H1 (cell line): ENCODE measurements around the gene CDKN3. TPM values are rescaled to one million over a fixed set of nuclear protein-coding genes. Genes with fewer than 3 reads are reported as not detected.

Source experiments
- CTCF ChIA-PET: fragments of 300-600 bp; sonication (Branson Sonifier 250); formaldehyde crosslinking; loops from one replicate; lab custom pipeline; 2021; ENCODE audit not compliant: partially characterized antibody; lab: Charles Lee
- POLR2A ChIA-PET: fragments of 300-600 bp; sonication (Branson Sonifier 250); formaldehyde crosslinking; loops from one replicate; lab custom pipeline; 2021; ENCODE audit warnings: inconsistent platforms; ENCODE audit not compliant: partially characterized antibody; lab: Charles Lee
- DNase-seq, 2 experiments: peaks; one replicate each; pipeline versions ENCODE4 v3.0.0 to v3.0.0-alpha.2; 2010 to 2022; ENCODE audit warnings: low spot score in 2 of 2, low read depth in 1 of 2, mixed read lengths in 1 of 2
- FAIRE-seq: peaks from 2 replicates; lab custom pipeline; 2011; peaks lifted over from hg19 to GRCh38; lab: Jason Lieb, UNC
- H2AFZ ChIP-seq: 2 replicates; pipeline ENCODE4 v1.8.1; 2012; ENCODE audit warnings: low read length, inconsistent platforms
- H2AK5ac ChIP-seq: 2 replicates; pipeline ENCODE4 v1.6.1; 2013; ENCODE audit warnings: low read depth, low read length
- H2BK120ac ChIP-seq: replicated peaks from 2 replicates; pipeline ENCODE3; 2013; ENCODE audit warnings: low read depth, low read length, inconsistent platforms
- H2BK12ac ChIP-seq: 2 replicates; pipeline ENCODE4 v1.6.1; 2013; ENCODE audit warnings: low read depth, low read length
- H2BK15ac ChIP-seq: 2 replicates; pipeline ENCODE4 v1.6.1; 2013; ENCODE audit warnings: low read length
- H2BK20ac ChIP-seq: 2 replicates; pipeline ENCODE4 v1.6.1; 2013; ENCODE audit warnings: low read length
- H2BK5ac ChIP-seq: 2 replicates; pipeline ENCODE4 v1.6.1; 2013; ENCODE audit warnings: low read depth, low read length
- H3K14ac ChIP-seq: 2 replicates; pipeline ENCODE4 v1.6.1; 2013; ENCODE audit warnings: inconsistent platforms; ENCODE audit not compliant: insufficient read length
- H3K18ac ChIP-seq: 2 replicates; pipeline ENCODE4 v1.6.1; 2013; ENCODE audit warnings: low read length; ENCODE audit errors: extremely low read depth
- H3K23ac ChIP-seq: 2 replicates; pipeline ENCODE4 v1.6.1; 2013; ENCODE audit warnings: inconsistent platforms; ENCODE audit not compliant: insufficient read length
- H3K23me2 ChIP-seq: 2 replicates; pipeline ENCODE4 v1.6.1; 2013; ENCODE audit warnings: low read depth, low read length
- H3K27ac ChIP-seq: 2 replicates; pipeline ENCODE4 v1.6.1; 2011; ENCODE audit warnings: low read depth, low read length, inconsistent platforms
- H3K27me3 ChIP-seq, 4 experiments: replicated peaks in 1 of 4; 1 replicate in 1 of 4; 2 replicates in 3 of 4; pipeline versions ENCODE4 v1.6.1 to v1.8.1; 2011 to 2013; ENCODE audit warnings: low read length in 3 of 4, mild to moderate bottlenecking in 3 of 4, inconsistent platforms in 2 of 4, mixed read lengths in 2 of 4, moderate library complexity in 1 of 4; ENCODE audit not compliant: control insufficient read depth in 3 of 4, insufficient read depth in 3 of 4; ENCODE audit errors: extremely low read depth in 1 of 4
- H3K36me3 ChIP-seq, 4 experiments: 2 replicates each; pipeline versions ENCODE4 v1.6.1 to v1.8.1; 2011 to 2013; ENCODE audit warnings: mild to moderate bottlenecking in 4 of 4, low read length in 3 of 4, moderate library complexity in 2 of 4, control low read depth in 1 of 4, inconsistent platforms in 1 of 4; ENCODE audit not compliant: insufficient read depth in 4 of 4, control insufficient read depth in 2 of 4
- H3K4ac ChIP-seq: replicated peaks from 2 replicates; pipeline ENCODE3; 2013; ENCODE audit warnings: low read length, low read depth, mixed read lengths, inconsistent platforms; ENCODE audit not compliant: insufficient read length
- H3K4me1 ChIP-seq, 4 experiments: replicated peaks in 1 of 4; 1 replicate in 1 of 4; 2 replicates in 3 of 4; pipeline versions ENCODE4 v1.6.1 to v1.8.1; 2011 to 2013; ENCODE audit warnings: low read length in 3 of 4, inconsistent platforms in 2 of 4, mixed read lengths in 1 of 4; ENCODE audit not compliant: insufficient read depth in 4 of 4, control insufficient read depth in 3 of 4
- H3K4me2 ChIP-seq, 2 experiments: 2 replicates each; pipeline versions ENCODE4 v1.6.1 to v1.8.1; 2011 to 2013; ENCODE audit warnings: low read depth in 2 of 2, low read length in 2 of 2, control low read depth in 1 of 2, inconsistent platforms in 1 of 2, mild to moderate bottlenecking in 1 of 2; ENCODE audit not compliant: insufficient read depth in 1 of 2
- H3K4me3 ChIP-seq, 4 experiments: fragments of 200-600, 300-600 bp in 1 of 4; sonication (generic), shearing (Covaris generic), sonication (Bioruptor Twin) in 1 of 4; 2 replicates each; pipeline versions ENCODE4 v1.5.1 to v1.8.1; 2011 to 2016; ENCODE audit warnings: low read length in 4 of 4, low read depth in 3 of 4, control low read depth in 2 of 4, inconsistent platforms in 2 of 4, mild to moderate bottlenecking in 2 of 4, mixed read lengths in 1 of 4, moderate library complexity in 1 of 4; ENCODE audit not compliant: insufficient read depth in 2 of 4; ENCODE audit errors: extremely low read depth in 1 of 4
- H3K56ac ChIP-seq: replicated peaks from 2 replicates; pipeline ENCODE3; 2013; ENCODE audit warnings: low read depth, mild to moderate bottlenecking, mixed read lengths, low read length, inconsistent platforms; ENCODE audit not compliant: insufficient read length
- H3K79me1 ChIP-seq: 2 replicates; pipeline ENCODE4 v1.6.1; 2013; ENCODE audit warnings: low read depth, low read length, control low read depth
- H3K79me2 ChIP-seq, 2 experiments: 2 replicates each; pipeline versions ENCODE4 v1.6.1 to v1.8.1; 2012 to 2013; ENCODE audit warnings: low read length in 2 of 2, mild to moderate bottlenecking in 2 of 2, inconsistent platforms in 1 of 2; ENCODE audit not compliant: insufficient read depth in 2 of 2, control insufficient read depth in 1 of 2
- H3K9ac ChIP-seq, 4 experiments: replicated peaks in 1 of 4; 1 replicate in 1 of 4; 2 replicates in 3 of 4; pipeline versions ENCODE4 v1.6.1 to v1.8.1; 2011 to 2013; ENCODE audit warnings: low read depth in 3 of 4, low read length in 3 of 4, control low read depth in 2 of 4, mild to moderate bottlenecking in 2 of 4, moderate library complexity in 2 of 4, inconsistent platforms in 1 of 4; ENCODE audit errors: extremely low read depth in 1 of 4
- H3K9me3 ChIP-seq, 2 experiments: 2 replicates each; pipeline versions ENCODE4 v1.6.1 to v1.8.1; 2012 to 2013; ENCODE audit warnings: mild to moderate bottlenecking in 2 of 2, moderate library complexity in 2 of 2, control low read depth in 1 of 2, inconsistent platforms in 1 of 2, low read depth in 1 of 2, low read length in 1 of 2, mixed read lengths in 1 of 2; ENCODE audit not compliant: insufficient read depth in 2 of 2
- H4K20me1 ChIP-seq, 2 experiments: replicated peaks in 1 of 2; 2 replicates each; pipeline versions ENCODE3 to v1.8.1; 2011 to 2013; ENCODE audit warnings: inconsistent platforms in 2 of 2, low read length in 2 of 2, mild to moderate bottlenecking in 1 of 2; ENCODE audit not compliant: insufficient read depth in 2 of 2, control insufficient read depth in 1 of 2
- H4K5ac ChIP-seq: 2 replicates; pipeline ENCODE4 v1.6.1; 2013; ENCODE audit warnings: low read length, low read depth, mixed read lengths, inconsistent platforms; ENCODE audit not compliant: insufficient read length
- H4K8ac ChIP-seq: 2 replicates; pipeline ENCODE4 v1.8.0; 2013; ENCODE audit warnings: mild to moderate bottlenecking, moderate library complexity, low read length, inconsistent platforms; ENCODE audit not compliant: insufficient read depth; ENCODE audit errors: extremely low read depth
- H4K91ac ChIP-seq: replicated peaks from 2 replicates; pipeline ENCODE3; 2013; ENCODE audit warnings: low read length, mixed read lengths, inconsistent platforms; ENCODE audit not compliant: insufficient read length
- BRCA1 ChIP-seq: IDR thresholded peaks from 2 replicates; pipeline ENCODE4 v1.6.1; 2012; ENCODE audit warnings: low read depth, low read length, improper control_type of control experiment
- FOSL1 ChIP-seq: IDR thresholded peaks from 2 replicates; pipeline ENCODE4 v1.6.1; 2011; ENCODE audit warnings: mild to moderate bottlenecking, low read depth, low read length, moderate library complexity; ENCODE audit not compliant: insufficient read depth
- HDAC2 ChIP-seq, 2 experiments: fragments of 300-600 bp in 1 of 2; sonication (generic) in 1 of 2; IDR thresholded peaks; 2 replicates each; pipeline ENCODE4 v1.6.1; 2011 to 2012; ENCODE audit warnings: low read depth in 2 of 2, low read length in 2 of 2, mild to moderate bottlenecking in 2 of 2, moderate library complexity in 2 of 2, borderline replicate concordance in 1 of 2, inconsistent platforms in 1 of 2
- HDAC6 ChIP-seq: IDR thresholded peaks from one replicate; pipeline ENCODE4 v1.7.1; 2012; ENCODE audit warnings: low read depth, mild to moderate bottlenecking, inconsistent platforms, low read length, moderate library complexity
- POLR2AphosphoS5 ChIP-seq: IDR thresholded peaks from 2 replicates; pipeline ENCODE4 v1.6.1; 2011; ENCODE audit warnings: low read depth, low read length
- SIN3A ChIP-seq, 2 experiments: IDR thresholded peaks in 1 of 2; conservative IDR thresholded peaks in 1 of 2; 2 replicates each; pipeline ENCODE4 v1.6.1; 2011 to 2012; ENCODE audit warnings: low read length in 2 of 2, improper control_type of control experiment in 1 of 2, low read depth in 1 of 2, mild to moderate bottlenecking in 1 of 2
- WGBS, 2 experiments: shearing (Covaris generic) in 1 of 2; methylation state at CpG; one replicate each; pipeline versions ENCODE4 v1.1.6 to v1.1.7; 2013 to 2015; ENCODE audit warnings: low lambda C conversion rate in 2 of 2, mixed read lengths in 2 of 2, inconsistent platforms in 1 of 2, low coverage in 1 of 2, missing lambda C conversion rate in 1 of 2; ENCODE audit not compliant: insufficient replicate concordance in 2 of 2, insufficient coverage in 1 of 2, insufficient read length in 1 of 2; ENCODE audit errors: extremely low coverage in 1 of 2, missing lambda C conversion rate in 1 of 2; 5-methylcytosine and 5-hydroxymethylcytosine counted together
- polyA plus RNA-seq, 7 experiments: library from polyadenylated mRNA; depleted of rRNA in 3 of 7; stranded (reverse) in 5 of 7; unstranded in 2 of 7; fragments of >200 nt in 5 of 7; fragments of 200-250 nt in 2 of 7; gene quantifications; 1 replicate in 5 of 7; 2 replicates in 1 of 7; 4 replicates in 1 of 7; pipeline versions ENCODE4 v1.2.1 to v1.2.3, GENCODE V29; 2011 to 2013; ENCODE audit warnings: missing spikeins in 2 of 7, mixed read lengths in 2 of 7
- total RNA-seq: library from RNA; stranded (reverse); fragmentation: NEBNext Ultra II Directional; extraction: Animal tissue kit (Norgen Biotek cat#: 25700); gene quantifications from 2 replicates; pipeline ENCODE4 v1.2.1, GENCODE V29; 2021

CDKN3 gene
- total and polyA plus RNA-seq, 2 of the 8 experiments (the other 6 are each of a cell fraction or from before 2014, with no cell fraction given), result 43.5 to 48.3 TPM

DNA sequence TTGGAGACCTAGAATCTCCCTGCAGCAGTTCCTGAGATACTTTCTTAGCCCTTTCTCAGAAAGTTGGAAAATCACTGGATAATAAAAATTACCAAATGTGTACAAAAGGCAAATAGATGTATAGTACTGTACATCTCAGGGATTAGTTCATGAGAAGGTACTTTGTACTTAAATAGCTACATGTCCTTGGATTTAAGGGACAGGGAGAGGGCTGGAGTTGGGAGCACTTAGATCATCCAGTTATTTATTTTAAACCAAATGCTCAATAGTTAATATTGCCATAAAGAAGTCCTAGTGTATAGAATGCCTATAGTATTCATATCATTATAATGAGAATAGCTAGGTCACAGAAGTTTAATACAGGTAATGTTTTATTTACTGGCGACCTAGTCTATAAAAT lies 13.4 kb downstream of the CDKN3 start:
- Histone ChIP-seq H4K91ac (no peak overlapping the region), H3K23ac (no peak overlapping the region), H4K20me1 (no peaks in the 10 kb centered on the region), H3K36me3 (peaks cover 0 to 7% (median 4%) of the 10 kb centered on the region in 4 experiments; a peak in 4 of 8 replicates), H2BK15ac (no peak overlapping the region), H3K56ac (no peak overlapping the region), H3K14ac (no peak overlapping the region), H3K4me2 (no peak overlapping the region), H2BK5ac (no peak overlapping the region), H3K4me3 (no peak overlapping the region), H2BK12ac (no peak overlapping the region), H2AFZ (no peak overlapping the region), H2BK20ac (no peak overlapping the region), H3K4me1 (no peaks in the 10 kb centered on the region), H4K8ac (no peak overlapping the region), H3K9ac (no peak overlapping the region), H3K27ac (no peak overlapping the region), H3K79me2 (no peaks in the 10 kb centered on the region), H4K5ac (no peak overlapping the region), H3K27me3 (no peaks in the 10 kb centered on the region), H3K23me2 (no peaks in the 10 kb centered on the region; the same call in 1 of the 2 replicates), H3K18ac (no peak overlapping the region), H2AK5ac (no peak overlapping the region), H2BK120ac (no peak overlapping the region), H3K9me3 (no peaks in the 10 kb centered on the region), H3K4ac (no peak overlapping the region), H3K79me1 (no peaks in the 10 kb centered on the region)
- TF ChIP-seq BRCA1, result no peak
- no peak for TF ChIP-seq FOSL1
- TF ChIP-seq HDAC6, result no peak
- no peak for TF ChIP-seq SIN3A (conservative IDR thresholded peaks at IDR 0.05 in 1 of 2, IDR thresholded peaks at IDR 0.05 in 1 of 2; ENCODE audit: low read depth in 1 of 2, low read length in 2 of 2)
- TF ChIP-seq HDAC2 (IDR thresholded peaks at IDR 0.05; ENCODE audit: borderline replicate concordance in 1 of 2, low read depth in 2 of 2, low read length in 2 of 2), result no peak
- TF ChIP-seq POLR2AphosphoS5, result no peak
- 85% methylated on average over 1 of the region's 1 CpG; no CpG with 5 or more reads in 1 of the 2 experiments for WGBS, 2 experiments
- FAIRE-seq (no peak), DNase-seq (no peak)
- POLR2A ChIA-PET, result no interaction called here
- CTCF ChIA-PET, result interaction anchor here (0.6 to 1.1 kb wide), 3 partner anchors 10 to 365 kb away, joined by 3 to 4 read pairs (median 3); no protein-coding TSS in a partner anchor
